Adrenal gland (tissue), 5 donors: ENCODE results near the gene RGSL1.

Source experiments
- POLR2A ChIP-seq, 2 donors: fragments of 450-650 bp; IDR thresholded peaks; one replicate each; pipeline ENCODE4 v1.6.1; 2017; ENCODE audit warnings: antibody characterized with exemption in 2 of 2, mild to moderate bottlenecking in 2 of 2, moderate library complexity in 1 of 2
- TF ChIP-seq, protein P1 (sequence below), 6 experiments: fragments of 450-650 bp in 4 of 6; fragments of 200-600 bp in 2 of 6; sonication (generic) in 1 of 6; IDR thresholded peaks; 1 replicate in 5 of 6; 2 replicates in 1 of 6; pipeline versions ENCODE4 v1.5.1 to v1.8.0; 2016 to 2021; ENCODE audit warnings: antibody characterized with exemption in 6 of 6, mild to moderate bottlenecking in 2 of 6, moderate library complexity in 1 of 6
- donor health status: DM: no; HTN: no; CAD: no.

DNA sequence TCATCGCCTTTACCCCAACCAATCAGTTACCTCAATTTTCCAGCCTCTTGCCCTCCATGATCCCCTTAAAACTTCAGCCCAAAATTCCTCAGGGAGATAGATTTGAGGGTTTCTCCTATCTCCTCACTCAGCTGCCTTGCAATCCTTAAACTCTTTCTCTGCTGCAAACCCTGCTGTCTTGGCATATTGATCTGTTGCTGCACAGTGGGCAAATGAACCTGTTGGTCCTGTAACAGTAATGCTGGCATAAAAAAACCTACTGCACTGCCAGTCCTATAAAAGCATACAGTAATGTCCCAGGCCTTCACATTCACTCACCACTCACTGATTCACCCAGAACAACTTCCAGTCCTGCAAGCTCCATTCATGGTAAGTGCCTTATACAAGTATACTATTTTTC lies 44.4 kb upstream of the RGSL1 start:
- TF ChIP-seq, protein P1, sequence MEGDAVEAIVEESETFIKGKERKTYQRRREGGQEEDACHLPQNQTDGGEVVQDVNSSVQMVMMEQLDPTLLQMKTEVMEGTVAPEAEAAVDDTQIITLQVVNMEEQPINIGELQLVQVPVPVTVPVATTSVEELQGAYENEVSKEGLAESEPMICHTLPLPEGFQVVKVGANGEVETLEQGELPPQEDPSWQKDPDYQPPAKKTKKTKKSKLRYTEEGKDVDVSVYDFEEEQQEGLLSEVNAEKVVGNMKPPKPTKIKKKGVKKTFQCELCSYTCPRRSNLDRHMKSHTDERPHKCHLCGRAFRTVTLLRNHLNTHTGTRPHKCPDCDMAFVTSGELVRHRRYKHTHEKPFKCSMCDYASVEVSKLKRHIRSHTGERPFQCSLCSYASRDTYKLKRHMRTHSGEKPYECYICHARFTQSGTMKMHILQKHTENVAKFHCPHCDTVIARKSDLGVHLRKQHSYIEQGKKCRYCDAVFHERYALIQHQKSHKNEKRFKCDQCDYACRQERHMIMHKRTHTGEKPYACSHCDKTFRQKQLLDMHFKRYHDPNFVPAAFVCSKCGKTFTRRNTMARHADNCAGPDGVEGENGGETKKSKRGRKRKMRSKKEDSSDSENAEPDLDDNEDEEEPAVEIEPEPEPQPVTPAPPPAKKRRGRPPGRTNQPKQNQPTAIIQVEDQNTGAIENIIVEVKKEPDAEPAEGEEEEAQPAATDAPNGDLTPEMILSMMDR (IDR thresholded peaks at IDR 0.05), result no peak
- no peak for TF ChIP-seq POLR2A (IDR thresholded peaks at IDR 0.05)
